HepG2 (cell line): ENCODE data around the gene SMIM14.
"Not testable (repeated sequence)": the region's sequence is repeated elsewhere in the genome, so short reads cannot be mapped to it uniquely, and the experiment has no call there.

Experiments
- CBX1 ChIP-seq: IDR thresholded peaks from one replicate; pipeline ENCODE4 v1.6.1; 2016; ENCODE audit warnings: antibody characterized with exemption, low read depth
- FLYWCH1 ChIP-seq: sonication (generic); formaldehyde crosslinking; IDR thresholded peaks from 2 replicates; pipeline ENCODE4 v1.8.1; 2023; ENCODE audit warnings: mild to moderate bottlenecking, missing genetic modification reagents
- FOXM1 ChIP-seq: sonication (generic); formaldehyde crosslinking; IDR thresholded peaks from 2 replicates; pipeline ENCODE4 v1.5.0; 2020; ENCODE audit warnings: missing genetic modification reagents
- POLR2AphosphoS5 ChIP-seq: IDR thresholded peaks from 2 replicates; pipeline ENCODE4 v1.6.1; 2012; ENCODE audit warnings: low read depth, low read length
- STAT5B ChIP-seq: sonication (generic); formaldehyde crosslinking; IDR thresholded peaks from 2 replicates; pipeline ENCODE4 v1.4.0; 2020; ENCODE audit warnings: missing genetic modification reagents
- ZNF350 ChIP-seq: sonication (generic); formaldehyde crosslinking; IDR thresholded peaks from 2 replicates; pipeline ENCODE4 v1.4.0; 2020; ENCODE audit warnings: mild to moderate bottlenecking, low read depth, missing genetic modification reagents, borderline replicate concordance
- ZNF562 ChIP-seq: sonication (generic); formaldehyde crosslinking; IDR thresholded peaks from 2 replicates; pipeline ENCODE4 v1.8.0; 2022; ENCODE audit warnings: missing genetic modification reagents, borderline replicate concordance

- not testable (repeated sequence) for TF ChIP-seq STAT5B; FLYWCH1; FOXM1 (CRISPR knock-in tag); ZNF562; ZNF350; CBX1; POLR2AphosphoS5
These were observed 37.0 kb upstream of the SMIM14 start for GRCh38 chr4:39675681-39676080.
